B cell (primary cell): ENCODE measurements around the gene DENND1A.

Source experiments
- CTCF ChIP-seq: fragments of 200-600 bp; IDR thresholded peaks from one replicate; pipeline ENCODE4 v1.8.0; 2022; ENCODE audit warnings: antibody characterized with exemption, mild to moderate bottlenecking
- EZH2 ChIP-seq: IDR thresholded peaks from 2 replicates; pipeline ENCODE4 v1.6.1; 2012; ENCODE audit warnings: borderline replicate concordance, low read depth, mild to moderate bottlenecking, moderate library complexity, low read length; ENCODE audit not compliant: insufficient read depth, poor library complexity, severe bottlenecking

GRCh38 chr9:123973590-123974223, 43.8 kb upstream of the DENND1A start:
- TF ChIP-seq CTCF (no peak), EZH2 (no peak)
